ENCODE data around the gene CFTR.

GRCh38 chr7:117674617-117675016 is 194.8 kb downstream of the CFTR start:
- TF ChIP-seq EZH2 (IDR thresholded peaks at IDR 0.05; ENCODE audit: low read length, missing control alignments) (no peak), CTCF (conservative IDR thresholded peaks at IDR 0.05 in 1 of 2, IDR thresholded peaks at IDR 0.05 in 1 of 2; ENCODE audit: low read depth in 1 of 2, low read length in 2 of 2) (no peak)

Measured in fibroblast of lung (primary cell).